PC-9 (cell line): ENCODE data around the gene ACAD8. TPM values are rescaled to one million over a fixed set of nuclear protein-coding genes. Genes with fewer than 3 reads are reported as not detected.
A peak's percentile ranks its signal among the peaks of the same experiment; 100 is the strongest.

Source experiments
- BruUV-seq: library from RNA; stranded (reverse); fragments of 400-500 nt; replicated peaks from 2 replicates; lab custom pipeline; 2021; lab: Mats Ljungman, UMichigan
- CTCF ChIA-PET: fragments of 300-600 bp; sonication (Branson Sonifier 250); formaldehyde crosslinking; loops from one replicate; lab custom pipeline; 2022; ENCODE audit warnings: antibody characterized with exemption; lab: Charles Lee
- POLR2A ChIA-PET: fragments of 300-600 bp; sonication (Branson Sonifier 250); formaldehyde crosslinking; loops from one replicate; lab custom pipeline; 2022; ENCODE audit warnings: antibody characterized with exemption; ENCODE audit not compliant: unreplicated experiment; lab: Charles Lee
- DNase-seq, 2 experiments: peaks; one replicate each; pipeline versions ENCODE4 v3.0.0 to v3.0.0-alpha.2; 2015 to 2022; ENCODE audit warnings: mixed read lengths in 1 of 2
- H2AFZ ChIP-seq: fragments of 200-600 bp; sonication (generic); 2 replicates; pipeline ENCODE4 v1.8.1; 2017; ENCODE audit warnings: antibody characterized with exemption
- H3F3A ChIP-seq: fragments of 200-600 bp; sonication (generic); 2 replicates; pipeline ENCODE4 v1.8.1; 2017; ENCODE audit warnings: antibody characterized with exemption, mild to moderate bottlenecking, low read depth; ENCODE audit not compliant: insufficient read depth
- H3K27ac ChIP-seq: fragments of 200-600 bp; sonication (generic); 2 replicates; pipeline ENCODE4 v1.6.1; 2016; ENCODE audit warnings: mixed run types
- H3K27me3 ChIP-seq: fragments of 200-600 bp; sonication (generic); 2 replicates; pipeline ENCODE4 v1.6.1; 2016; ENCODE audit warnings: low read depth, mixed run types; ENCODE audit not compliant: insufficient read depth
- H3K36me3 ChIP-seq: fragments of 200-600 bp; sonication (generic); 2 replicates; pipeline ENCODE4 v1.6.1; 2016; ENCODE audit warnings: low read depth, mixed run types
- H3K4me1 ChIP-seq: fragments of 200-600 bp; sonication (generic); replicated peaks from 2 replicates; pipeline ENCODE4 v1.6.1; 2016; ENCODE audit warnings: mixed run types; ENCODE audit not compliant: insufficient read depth
- H3K4me2 ChIP-seq: fragments of 200-600 bp; sonication (generic); 2 replicates; pipeline ENCODE4 v1.6.1; 2017; ENCODE audit warnings: mixed run types
- H3K4me3 ChIP-seq: fragments of 200-600 bp; sonication (generic); 2 replicates; pipeline ENCODE4 v1.6.1; 2016; ENCODE audit warnings: mixed run types
- H3K79me2 ChIP-seq: fragments of 200-600 bp; sonication (generic); 2 replicates; pipeline ENCODE4 v1.6.1; 2017; ENCODE audit warnings: low read depth, mixed run types
- H3K9me2 ChIP-seq: fragments of 200-600 bp; sonication (generic); 2 replicates; pipeline ENCODE4 v1.8.1; 2017; ENCODE audit warnings: mild to moderate bottlenecking; ENCODE audit not compliant: insufficient read depth
- H3K9me3 ChIP-seq: fragments of 200-600 bp; sonication (generic); 2 replicates; pipeline ENCODE4 v1.8.1; 2016; ENCODE audit warnings: low read depth; ENCODE audit not compliant: insufficient read depth
- H4K20me1 ChIP-seq: fragments of 200-600 bp; sonication (generic); 2 replicates; pipeline ENCODE4 v1.8.1; 2017; ENCODE audit not compliant: insufficient read depth
- EZH2 ChIP-seq: fragments of 200-600 bp; sonication (generic); IDR thresholded peaks from 2 replicates; pipeline ENCODE4 v1.8.0; 2017; ENCODE audit warnings: antibody characterized with exemption, low read depth
- intact Hi-C: fragments of 100-400 bp; cut with micrococcal nuclease; formaldehyde crosslinking; loops from one replicate; pipeline ENCODE4 v1.10.0; 2022; ENCODE audit not compliant: unreplicated experiment
- total RNA-seq: library from RNA; stranded (reverse); gene quantifications from 2 replicates; pipeline ENCODE4 v1.2.3, GENCODE V29; 2021
- TF ChIP-seq, protein P1 (sequence below): fragments of 200-600 bp; sonication (generic); conservative IDR thresholded peaks from 2 replicates; pipeline ENCODE4 v1.6.1; 2017; ENCODE audit warnings: mixed run types, antibody characterized with exemption, mild to moderate bottlenecking, moderate library complexity

ACAD8 gene
- total RNA-seq, 1 experiment from 2014 or later = 16.1 TPM

GRCh38 chr11:134266440-134266839, 13.1 kb downstream of the ACAD8 start:
- Histone ChIP-seq H3K4me2 (peak overlapping the region; percentile 56), H3K79me2 (no peaks in the 10 kb centered on the region), H3K9me3 (no peaks in the 10 kb centered on the region; the same call in 1 of the 2 replicates), H3K27me3 (no peaks in the 10 kb centered on the region), H3K4me1 (peaks cover 36% of the 10 kb centered on the region), H3K4me3 (no peak overlapping the region), H2AFZ (0 out of 2 replicates have a peak overlapping the region, but pooled peaks have one; percentile 4), H3F3A (peaks cover 33% of the 10 kb centered on the region), H3K9me2 (no peaks in the 10 kb centered on the region), H3K27ac (peak overlapping the region; percentile 66), H4K20me1 (no peaks in the 10 kb centered on the region), H3K36me3 (no peaks in the 10 kb centered on the region)
- BruUV-seq = no TSS peak
- DNase-seq = peak in 1 of 2 experiments; percentile 88
- POLR2A ChIA-PET = no interaction called here
- no peak for TF ChIP-seq EZH2
- TF ChIP-seq, protein P1, sequence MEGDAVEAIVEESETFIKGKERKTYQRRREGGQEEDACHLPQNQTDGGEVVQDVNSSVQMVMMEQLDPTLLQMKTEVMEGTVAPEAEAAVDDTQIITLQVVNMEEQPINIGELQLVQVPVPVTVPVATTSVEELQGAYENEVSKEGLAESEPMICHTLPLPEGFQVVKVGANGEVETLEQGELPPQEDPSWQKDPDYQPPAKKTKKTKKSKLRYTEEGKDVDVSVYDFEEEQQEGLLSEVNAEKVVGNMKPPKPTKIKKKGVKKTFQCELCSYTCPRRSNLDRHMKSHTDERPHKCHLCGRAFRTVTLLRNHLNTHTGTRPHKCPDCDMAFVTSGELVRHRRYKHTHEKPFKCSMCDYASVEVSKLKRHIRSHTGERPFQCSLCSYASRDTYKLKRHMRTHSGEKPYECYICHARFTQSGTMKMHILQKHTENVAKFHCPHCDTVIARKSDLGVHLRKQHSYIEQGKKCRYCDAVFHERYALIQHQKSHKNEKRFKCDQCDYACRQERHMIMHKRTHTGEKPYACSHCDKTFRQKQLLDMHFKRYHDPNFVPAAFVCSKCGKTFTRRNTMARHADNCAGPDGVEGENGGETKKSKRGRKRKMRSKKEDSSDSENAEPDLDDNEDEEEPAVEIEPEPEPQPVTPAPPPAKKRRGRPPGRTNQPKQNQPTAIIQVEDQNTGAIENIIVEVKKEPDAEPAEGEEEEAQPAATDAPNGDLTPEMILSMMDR = no peak
- CTCF ChIA-PET = no interaction called here
- intact Hi-C loops = no loop called here

DNA sequence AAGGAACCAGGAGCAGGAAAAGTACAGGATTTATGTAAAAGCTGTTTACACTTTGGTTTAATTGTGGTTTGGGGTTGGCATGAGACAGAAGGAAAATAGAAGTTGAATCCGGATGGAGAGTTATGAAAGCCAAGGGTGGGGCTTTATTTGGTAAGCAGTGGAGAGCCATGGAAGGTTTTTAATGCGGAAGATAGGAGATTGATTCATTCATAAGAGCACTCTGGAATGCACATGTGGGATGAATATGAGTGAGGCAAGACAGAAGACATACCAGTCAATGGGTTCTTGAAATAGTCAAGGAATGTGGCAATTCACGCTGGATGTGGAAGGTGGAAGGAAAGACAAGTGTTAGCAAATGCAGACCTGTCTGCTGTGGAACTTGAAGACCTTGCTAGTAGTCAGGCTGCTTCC, 13.5 kb downstream of the ACAD8 start:
- H3K4me3 ChIP-seq = no peak overlapping the region

DNA sequence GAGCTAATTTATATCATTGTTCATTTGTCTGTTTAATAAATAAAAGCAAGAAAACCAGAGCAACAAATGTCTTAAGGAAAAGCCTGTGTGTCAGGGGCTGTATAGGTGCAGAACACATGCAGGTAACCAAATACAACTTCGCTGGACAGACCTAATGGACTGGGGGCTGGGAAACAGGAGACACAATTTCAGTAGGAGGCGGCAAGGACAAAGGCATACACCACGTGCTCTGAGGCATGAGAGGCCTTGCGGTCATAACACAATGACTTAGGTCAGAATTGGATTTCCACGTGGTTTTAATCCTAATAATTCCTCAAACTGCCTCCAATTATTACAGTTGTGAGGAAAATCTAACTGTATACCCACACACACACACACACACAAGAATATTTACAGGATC, 14.1 kb downstream of the ACAD8 start:
- Histone ChIP-seq H4K20me1 (no peaks in the 10 kb centered on the region), H3K9me3 (no peaks in the 10 kb centered on the region; the same call in 1 of the 2 replicates), H3K79me2 (no peaks in the 10 kb centered on the region), H3K36me3 (no peaks in the 10 kb centered on the region), H3K27ac (peak overlapping the region; percentile 66), H3F3A (peaks cover 33% of the 10 kb centered on the region), H3K27me3 (no peaks in the 10 kb centered on the region), H3K4me1 (peaks cover 36% of the 10 kb centered on the region), H3K4me3 (no peak overlapping the region), H3K4me2 (peak overlapping the region; percentile 56), H3K9me2 (no peaks in the 10 kb centered on the region), H2AFZ (no peak overlapping the region)
- no TSS peak for BruUV-seq
- DNase-seq = no peak
- TF ChIP-seq, protein P1 = no peak
- no peak for TF ChIP-seq EZH2
- ChIA-PET CTCF (no interaction called here), POLR2A (no interaction called here)
- intact Hi-C loops = no loop called here

More for the DNA sequence above, 13.5 kb downstream of the ACAD8 start:
- Histone ChIP-seq H3F3A (peaks cover 33% of the 10 kb centered on the region), H3K36me3 (no peaks in the 10 kb centered on the region), H3K9me3 (no peaks in the 10 kb centered on the region; the same call in 1 of the 2 replicates), H3K27ac (peak overlapping the region; percentile 66), H2AFZ (0 out of 2 replicates have a peak overlapping the region, but pooled peaks have one; percentile 4), H4K20me1 (no peaks in the 10 kb centered on the region), H3K4me1 (peaks cover 36% of the 10 kb centered on the region), H3K27me3 (no peaks in the 10 kb centered on the region), H3K4me2 (peak overlapping the region; percentile 56), H3K9me2 (no peaks in the 10 kb centered on the region), H3K79me2 (no peaks in the 10 kb centered on the region)
- peak; percentile 22 to 99 for DNase-seq
- intact Hi-C loops = no loop called here
- no peak for TF ChIP-seq EZH2
- TF ChIP-seq, protein P1 = no peak
- ChIA-PET POLR2A (no interaction called here), CTCF (no interaction called here)
- BruUV-seq = no TSS peak
